ENCODE measurements around the gene BTBD9. TPM values are rescaled to one million over a fixed set of nuclear protein-coding genes. Genes with fewer than 3 reads are reported as not detected.

BTBD9 gene
- total and polyA plus RNA-seq, 2 of the 13 experiments (the other 11 are each of a cell fraction or from before 2014, with no cell fraction given): 1.2 to 3.0 TPM

DNA sequence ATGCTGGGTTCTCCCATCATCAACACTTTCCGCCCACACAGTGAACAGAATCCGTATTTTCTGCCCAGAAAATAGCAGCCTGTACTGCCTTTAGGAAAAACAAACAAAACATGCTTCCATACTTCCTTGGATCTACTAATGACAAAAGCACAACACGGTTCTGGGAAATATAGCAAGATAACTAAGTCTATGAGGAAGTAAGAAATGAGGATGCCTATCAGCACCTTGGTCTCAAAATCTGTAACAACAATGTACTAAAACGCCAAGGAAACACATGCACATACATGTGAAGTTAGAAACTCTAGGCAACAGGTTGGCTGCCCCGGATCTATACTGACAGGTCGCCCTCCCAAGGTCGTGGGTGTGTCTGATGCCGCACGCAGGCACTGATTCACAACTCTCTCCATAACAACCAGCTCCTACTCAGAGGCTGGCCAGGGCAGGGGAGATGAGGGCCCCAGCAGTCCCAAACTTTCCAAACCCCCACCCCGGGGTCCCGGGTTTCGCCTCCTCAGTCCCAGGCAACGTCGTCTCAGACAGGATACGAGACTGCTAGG is 710 bp downstream of the BTBD9 start (continued):
- TF ChIP-seq CCDC6 (CRISPR knock-in tag; IDR thresholded peaks at IDR 0.05): no peak
- TF ChIP-seq ZNF639 (CRISPR knock-in tag; conservative IDR thresholded peaks at IDR 0.05): no peak
- TF ChIP-seq SNAPC4 (CRISPR knock-in tag; IDR thresholded peaks at IDR 0.05): no peak
- TF ChIP-seq NR2F6 (IDR thresholded peaks at IDR 0.05): no peak
- TF ChIP-seq NR2F6 (CRISPR knock-in tag; IDR thresholded peaks at IDR 0.05): 0 out of 2 replicates have a peak, but pooled peaks have one; percentile 0
- TF ChIP-seq ZNF234 (CRISPR knock-in tag; conservative IDR thresholded peaks at IDR 0.05): no peak
- 0 out of 2 replicates have a peak, but pooled peaks have one; percentile 10 for TF ChIP-seq ZNF547 (CRISPR knock-in tag; IDR thresholded peaks at IDR 0.05)

GRCh38 chr6:38637756-38638155 is 2.0 kb downstream of the BTBD9 start:
- intact Hi-C loops (cut with micrococcal nuclease; ENCODE audit: unreplicated experiment): no loop called here
- 80% methylated on average over 5 of the region's 5 CpGs for WGBS (ENCODE audit: low lambda C conversion rate)
- POLR2A ChIA-PET: no interaction called here
- no peak overlapping the region for H3K9ac ChIP-seq (ENCODE audit: insufficient read depth, low read depth, low read length)
- peaks cover 27% of the 10 kb centered on the region for H3K4me1 ChIP-seq (ENCODE audit: insufficient read depth, low read length)
- H3K4me2 ChIP-seq (ENCODE audit: low read depth, low read length): no peak overlapping the region
- no peak for DNase-seq (ENCODE audit: low spot score)
- BruUV-seq (replicated peaks): no TSS peak
- no peak overlapping the region for H3K27ac ChIP-seq (ENCODE audit: extremely low read length, insufficient read depth, low read length)
- no peaks in the 10 kb centered on the region for H3K27me3 ChIP-seq (ENCODE audit: control insufficient read depth in 1 of 2, insufficient read depth in 2 of 2, low read length in 2 of 2)
- no peaks in the 10 kb centered on the region for H4K20me1 ChIP-seq (ENCODE audit: insufficient read depth, low read length)
- no peaks in the 10 kb centered on the region for H3K36me3 ChIP-seq (replicated peaks in 1 of 2; ENCODE audit: control insufficient read depth in 1 of 2, insufficient read depth in 2 of 2, low read length in 2 of 2)
- H3K4me3 ChIP-seq (replicated peaks in 1 of 3; ENCODE audit: insufficient read depth in 1 of 3, low read depth in 2 of 3, low read length in 3 of 3): no peak overlapping the region
- no peak for FAIRE-seq
- no peak overlapping the region for H2AFZ ChIP-seq (ENCODE audit: low read length)
- no peak for ATAC-seq
- CTCF ChIA-PET (ENCODE audit: low intra/inter-chr PET ratio, low total read pairs): no interaction called here
- H3K9me3 ChIP-seq (ENCODE audit: low read length): no peaks in the 10 kb centered on the region
- in situ Hi-C loops (cut with HindIII; ENCODE audit: extremely low pct_ligation_motif_present, low pct_unique_long_range_greater_than_20kb): no loop called here
- no peaks in the 10 kb centered on the region for H3K79me2 ChIP-seq (ENCODE audit: insufficient read depth, low read length)
- TF ChIP-seq RFX5 (IDR thresholded peaks at IDR 0.05; ENCODE audit: low read depth, low read length) (no peak), IRX3 (CRISPR knock-in tag; IDR thresholded peaks at IDR 0.05; ENCODE audit: borderline replicate concordance, low read depth) (no peak), ZNF225 (CRISPR knock-in tag; IDR thresholded peaks at IDR 0.05) (no peak), ZNF703 (CRISPR knock-in tag; IDR thresholded peaks at IDR 0.05; ENCODE audit: borderline replicate concordance) (no peak), ZMYM2 (CRISPR knock-in tag; IDR thresholded peaks at IDR 0.05) (no peak), CREBL2 (CRISPR knock-in tag; IDR thresholded peaks at IDR 0.05; ENCODE audit: borderline replicate concordance) (no peak)
- TF ChIP-seq, protein P1, sequence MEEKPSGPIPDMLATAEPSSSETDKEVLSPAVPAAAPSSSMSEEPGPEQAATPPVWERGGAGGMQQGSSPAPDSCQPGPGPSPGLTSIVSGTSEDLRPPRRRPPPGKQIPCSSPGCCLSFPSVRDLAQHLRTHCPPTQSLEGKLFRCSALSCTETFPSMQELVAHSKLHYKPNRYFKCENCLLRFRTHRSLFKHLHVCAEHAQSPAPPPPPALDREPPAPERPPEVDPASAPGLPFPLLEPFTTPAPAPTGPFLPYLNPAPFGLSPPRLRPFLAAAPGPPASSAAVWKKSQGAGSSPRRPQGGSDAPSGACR (CRISPR knock-in tag; IDR thresholded peaks at IDR 0.05): no peak
- TF ChIP-seq, protein P2, sequence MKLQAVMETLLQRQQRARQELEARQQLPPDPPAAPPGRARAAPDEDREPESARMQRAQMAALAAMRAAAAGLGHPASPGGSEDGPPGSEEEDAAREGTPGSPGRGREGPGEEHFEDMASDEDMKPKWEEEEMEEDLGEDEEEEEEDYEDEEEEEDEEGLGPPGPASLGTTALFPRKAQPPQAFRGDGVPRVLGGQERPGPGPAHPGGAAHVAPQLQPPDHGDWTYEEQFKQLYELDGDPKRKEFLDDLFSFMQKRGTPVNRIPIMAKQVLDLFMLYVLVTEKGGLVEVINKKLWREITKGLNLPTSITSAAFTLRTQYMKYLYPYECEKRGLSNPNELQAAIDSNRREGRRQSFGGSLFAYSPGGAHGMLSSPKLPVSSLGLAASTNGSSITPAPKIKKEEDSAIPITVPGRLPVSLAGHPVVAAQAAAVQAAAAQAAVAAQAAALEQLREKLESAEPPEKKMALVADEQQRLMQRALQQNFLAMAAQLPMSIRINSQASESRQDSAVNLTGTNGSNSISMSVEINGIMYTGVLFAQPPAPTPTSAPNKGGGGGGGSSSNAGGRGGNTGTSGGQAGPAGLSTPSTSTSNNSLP (IDR thresholded peaks at IDR 0.05; ENCODE audit: low read depth, low read length): no peak
